Heart left ventricle (tissue), 13 donors: Measurements from ENCODE around the gene ADCY4.

ENCODE experiments used
- POLR2A ChIP-seq, 2 donors: fragments of 450-650 bp; IDR thresholded peaks; one replicate each; pipeline ENCODE4 v1.6.1; 2017; ENCODE audit warnings: antibody characterized with exemption in 2 of 2, mild to moderate bottlenecking in 2 of 2, moderate library complexity in 2 of 2
- TF ChIP-seq, protein P1 (sequence below), 12 donors: fragments of 200-600 bp; sonication (generic) in 4 of 12; IDR thresholded peaks; one replicate each; pipeline versions ENCODE4 v1.5.0 to v1.8.0; 2018 to 2022; ENCODE audit warnings: antibody characterized with exemption in 12 of 12, mild to moderate bottlenecking in 5 of 12
- donor health status: ischemic (EF 13 %, LVEDD 7.1; RV severe dilation, severe dysfunction).
- donor health status: DM: no; HTN: yes; CAD: no.
- donor health status: DM: no; HTN: no; CAD: no.
- donor health status: ischemic (EF 25% LVEDD 6.9; RV normal size, moderate dysfunction).
- donor health status: ischemic (EF 25% LVEDD 5.7; RV mildly dilated, moderate dysfunction).
- donor health status: ischemic (EF 35%, LVEDD 5.7; RV mildly dilated, moderate dysfunction).
- donor health status: nonischemic (EF 11% LVEDD 7.7; RV severe dilation, severe dysfunction).
- donor health status: DM: yes; HTN: yes; CAD: no.
- donor health status: PGD.
- donor health status: ischemic (EF 29% LVEDD 5.4; RV normal size, mild dysfunction).
- donor health status: nonischemic (EF 23%, LVEDD 6.1; RV moderate dilation, normal function).

GRCh38 chr14:24379907-24380730, 45.2 kb upstream of the ADCY4 start:
- TF ChIP-seq, protein P1, sequence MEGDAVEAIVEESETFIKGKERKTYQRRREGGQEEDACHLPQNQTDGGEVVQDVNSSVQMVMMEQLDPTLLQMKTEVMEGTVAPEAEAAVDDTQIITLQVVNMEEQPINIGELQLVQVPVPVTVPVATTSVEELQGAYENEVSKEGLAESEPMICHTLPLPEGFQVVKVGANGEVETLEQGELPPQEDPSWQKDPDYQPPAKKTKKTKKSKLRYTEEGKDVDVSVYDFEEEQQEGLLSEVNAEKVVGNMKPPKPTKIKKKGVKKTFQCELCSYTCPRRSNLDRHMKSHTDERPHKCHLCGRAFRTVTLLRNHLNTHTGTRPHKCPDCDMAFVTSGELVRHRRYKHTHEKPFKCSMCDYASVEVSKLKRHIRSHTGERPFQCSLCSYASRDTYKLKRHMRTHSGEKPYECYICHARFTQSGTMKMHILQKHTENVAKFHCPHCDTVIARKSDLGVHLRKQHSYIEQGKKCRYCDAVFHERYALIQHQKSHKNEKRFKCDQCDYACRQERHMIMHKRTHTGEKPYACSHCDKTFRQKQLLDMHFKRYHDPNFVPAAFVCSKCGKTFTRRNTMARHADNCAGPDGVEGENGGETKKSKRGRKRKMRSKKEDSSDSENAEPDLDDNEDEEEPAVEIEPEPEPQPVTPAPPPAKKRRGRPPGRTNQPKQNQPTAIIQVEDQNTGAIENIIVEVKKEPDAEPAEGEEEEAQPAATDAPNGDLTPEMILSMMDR (IDR thresholded peaks at IDR 0.05), result no peak
- TF ChIP-seq POLR2A (IDR thresholded peaks at IDR 0.05), result no peak
